Medulla oblongata (tissue), 1 donor: ENCODE measurements around the gene NT5C2.
A peak's percentile ranks its signal among the peaks of the same experiment; 100 is the strongest.

ENCODE experiments used
- DNase-seq: peaks from one replicate; pipeline ENCODE4 v3.0.0-alpha.2; 2015; ENCODE audit errors: extremely low spot score

The NT5C2 gene

GRCh38 chr10:103124420-103125096 lies 68.5 kb downstream of the NT5C2 start:
- DNase-seq, result no peak

DNA sequence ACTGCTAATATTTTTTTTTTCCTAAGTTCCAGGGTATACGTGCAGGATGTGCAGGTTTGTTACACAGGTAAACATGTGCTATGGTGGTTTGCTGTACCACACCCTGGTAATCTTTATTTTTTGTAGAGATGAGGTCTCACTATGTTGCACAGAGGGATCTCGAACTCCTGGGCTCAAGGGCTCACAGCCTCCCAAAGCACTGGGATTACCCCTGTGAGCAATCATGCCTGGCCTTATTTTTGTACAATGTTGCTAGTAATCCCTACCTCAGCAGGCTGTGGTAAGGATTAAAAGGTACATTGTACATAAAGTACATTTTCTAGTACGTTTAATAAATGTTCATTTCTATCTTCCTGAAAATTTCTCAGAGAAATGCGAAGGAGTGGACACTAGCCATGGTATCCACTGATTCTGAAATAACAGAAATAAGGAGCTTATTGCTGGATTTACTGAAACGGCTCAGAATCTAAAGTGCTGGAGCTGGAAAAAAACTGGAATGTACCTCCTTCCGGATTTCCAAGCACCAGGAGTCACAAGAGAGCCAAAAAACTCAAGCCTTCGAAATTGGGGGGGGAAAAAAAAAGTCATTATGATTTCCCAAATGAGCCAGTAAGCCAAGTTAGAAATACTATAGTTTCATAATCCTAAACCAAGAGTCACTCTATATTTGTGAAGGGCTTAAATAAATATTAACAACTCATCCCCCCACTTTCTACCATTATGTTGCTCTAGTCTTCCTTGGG lies 69.6 kb downstream of the NT5C2 start:
- DNase-seq, result no peak

GRCh38 chr10:103120977-103121735 lies 71.9 kb downstream of the NT5C2 start:
- no peak for DNase-seq

DNA sequence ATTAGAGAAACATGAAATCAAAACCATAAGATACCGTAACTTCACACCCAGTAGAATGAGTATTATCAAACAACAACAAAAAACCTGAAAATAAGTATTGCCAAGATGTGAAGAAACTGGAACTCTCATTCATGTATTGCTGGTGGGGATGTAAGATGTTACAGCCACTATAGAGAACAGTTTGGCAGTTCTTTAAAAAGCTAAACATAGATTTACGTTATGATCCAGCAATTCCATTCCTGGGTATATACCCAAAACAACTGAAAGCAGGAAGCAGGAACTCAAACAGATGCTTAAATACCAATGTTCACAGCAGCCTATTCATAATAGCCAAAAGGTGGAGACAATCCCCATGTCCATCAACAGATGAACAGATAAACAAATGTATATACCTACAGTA lies 72.5 kb downstream of the NT5C2 start:
- no peak for DNase-seq

DNA sequence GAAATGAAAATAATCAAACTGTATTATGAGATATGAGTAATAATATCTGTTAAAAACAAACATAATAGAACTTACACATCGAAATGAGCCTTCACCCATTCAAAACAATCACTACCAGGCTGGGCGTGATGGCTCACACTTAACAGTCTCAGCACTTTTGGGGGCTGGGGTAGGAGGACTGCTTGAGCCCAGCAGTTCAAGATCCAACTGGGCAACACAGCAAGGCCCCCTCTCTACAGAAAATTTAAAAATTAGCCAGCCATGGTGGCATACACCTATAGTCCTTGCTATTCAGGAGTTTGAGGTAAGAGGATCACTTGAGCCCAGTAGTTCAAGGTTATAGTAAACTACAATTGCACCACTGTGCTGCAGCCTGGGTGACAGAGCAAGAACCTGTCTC lies 75.8 kb downstream of the NT5C2 start:
- no peak for DNase-seq

DNA sequence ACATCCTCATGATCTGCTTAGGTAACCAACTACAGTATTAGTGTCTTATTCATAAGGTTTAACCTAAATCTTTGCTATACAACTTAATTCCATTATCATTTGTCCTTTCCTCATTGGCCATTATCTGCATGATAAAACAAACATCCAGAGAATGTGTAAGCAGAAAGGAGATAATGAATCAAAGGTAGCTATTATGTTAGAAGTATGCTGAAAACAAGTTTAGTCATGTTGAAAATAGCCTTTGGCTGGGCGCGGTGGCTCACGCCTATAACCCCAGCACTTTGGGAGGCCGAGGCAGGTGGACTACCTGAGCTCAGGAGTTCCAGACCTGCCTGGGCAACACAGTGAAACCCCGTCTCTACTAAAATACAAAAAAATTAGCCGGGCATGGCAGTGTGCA lies 78.2 kb downstream of the NT5C2 start:
- no peak for DNase-seq

DNA sequence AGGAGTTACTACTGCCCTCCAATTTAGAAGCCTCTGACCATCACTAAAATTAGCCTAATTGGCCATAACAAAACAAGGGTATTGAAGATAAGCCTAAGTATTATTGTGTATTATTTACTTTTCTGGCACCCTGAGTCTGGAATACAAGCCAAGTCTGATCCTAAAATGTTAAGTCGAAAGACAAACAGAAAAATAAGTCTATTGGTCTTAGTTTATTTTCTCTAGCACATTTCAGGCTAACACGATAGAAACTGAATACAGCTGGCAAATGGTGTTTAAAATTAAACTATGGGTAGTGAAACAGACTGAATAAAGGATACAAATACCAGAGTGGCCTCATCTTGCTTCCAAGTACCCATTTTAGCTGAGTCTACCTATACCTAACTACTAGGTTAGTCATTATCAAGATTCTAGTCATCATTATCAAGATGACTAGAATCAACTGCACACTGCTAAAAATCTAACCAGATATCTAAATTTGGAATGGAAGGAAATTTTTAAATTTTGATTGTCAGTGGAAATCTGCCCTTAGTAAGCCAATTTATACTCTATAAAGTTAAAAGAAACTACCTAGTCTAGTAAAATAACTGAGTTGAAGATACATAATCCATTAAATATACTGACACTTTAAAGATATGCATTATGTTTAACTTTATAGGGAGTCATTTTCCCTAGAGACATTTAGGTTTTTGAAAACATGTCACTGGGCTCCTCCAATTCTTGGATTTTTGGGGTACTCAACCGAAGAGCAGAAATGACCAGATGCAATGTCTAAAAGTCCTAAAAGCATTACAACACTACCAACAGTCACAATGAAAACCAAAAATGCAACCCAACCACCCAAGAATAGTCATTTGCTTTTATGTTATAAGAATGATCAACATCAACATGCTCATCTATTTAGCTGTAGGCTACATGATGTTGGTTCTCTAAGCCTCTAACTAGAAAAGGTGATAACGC lies 80.9 kb downstream of the NT5C2 start:
- no peak for DNase-seq

- DNase-seq, result peak; percentile 68
These were observed 81.8 kb downstream of the NT5C2 start for GRCh38 chr10:103111031-103111917.

DNA sequence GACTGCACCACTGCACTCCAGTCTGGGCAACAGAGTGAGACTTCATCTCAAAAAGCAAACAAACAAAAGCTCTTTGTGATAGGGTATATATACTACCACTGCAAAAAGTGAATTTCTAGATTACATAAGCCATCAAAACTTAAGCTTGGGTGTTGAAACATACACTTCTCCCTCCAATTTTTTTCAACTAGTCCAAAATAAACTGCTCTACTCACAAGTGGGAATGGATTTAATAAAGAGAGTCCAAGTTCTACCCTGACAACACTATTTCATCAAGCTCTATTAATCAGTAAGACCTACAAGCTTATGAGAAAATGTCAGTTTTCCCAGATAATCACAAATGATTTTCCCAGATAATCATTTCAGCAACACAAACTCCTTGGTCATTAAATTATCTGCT lies 82.7 kb downstream of the NT5C2 start:
- no peak for DNase-seq

- DNase-seq, result no peak
These were observed 83.3 kb downstream of the NT5C2 start for GRCh38 chr10:103109821-103110220.

DNA sequence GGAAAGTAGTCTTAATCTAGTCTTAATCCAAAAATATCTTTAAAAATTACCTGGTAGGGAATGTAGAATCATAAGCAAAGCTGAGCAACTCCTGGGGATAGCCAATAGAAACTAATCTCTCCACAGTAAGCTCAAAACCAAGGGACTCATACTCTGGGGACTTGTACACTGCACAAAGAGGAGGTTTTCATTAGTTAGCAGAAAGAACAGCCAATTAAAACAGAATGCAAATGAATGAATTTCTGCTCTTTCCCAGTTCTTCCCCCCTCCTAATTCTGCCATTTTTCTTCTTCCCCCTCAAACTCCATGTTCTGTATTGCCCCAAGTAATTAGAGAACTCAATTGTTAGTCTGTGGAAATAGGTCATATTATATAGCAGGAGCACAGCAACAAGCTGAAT lies 86.5 kb downstream of the NT5C2 start:
- DNase-seq, result no peak

DNA sequence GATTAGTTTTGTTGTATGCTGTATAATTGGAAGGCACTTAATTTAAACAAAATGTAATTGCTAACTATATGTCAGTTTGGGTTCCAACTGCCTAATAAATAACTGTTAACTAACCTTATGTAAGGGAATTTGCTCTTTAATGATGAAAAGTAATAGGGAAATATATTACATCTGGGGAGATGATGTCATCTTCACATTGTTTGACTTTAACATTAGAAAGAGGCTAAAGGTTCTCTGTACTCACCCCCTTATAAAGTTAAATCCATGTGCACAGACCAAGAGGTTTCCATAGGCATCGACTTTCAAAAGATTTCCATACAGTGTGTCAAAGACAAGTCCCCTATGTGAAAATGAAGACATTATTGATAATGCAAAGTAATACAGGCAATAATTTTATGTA lies 87.6 kb downstream of the NT5C2 start:
- no peak for DNase-seq

GRCh38 chr10:103104721-103105120 lies 88.4 kb downstream of the NT5C2 start:
- DNase-seq, result peak; percentile 32

GRCh38 chr10:103103989-103104388 lies 89.1 kb downstream of the NT5C2 start:
- DNase-seq, result no peak

GRCh38 chr10:103102195-103102594 lies 90.9 kb downstream of the NT5C2 start:
- no peak for DNase-seq

- DNase-seq, result no peak
These were observed 92.5 kb downstream of the NT5C2 start for GRCh38 chr10:103100620-103101019.

DNA sequence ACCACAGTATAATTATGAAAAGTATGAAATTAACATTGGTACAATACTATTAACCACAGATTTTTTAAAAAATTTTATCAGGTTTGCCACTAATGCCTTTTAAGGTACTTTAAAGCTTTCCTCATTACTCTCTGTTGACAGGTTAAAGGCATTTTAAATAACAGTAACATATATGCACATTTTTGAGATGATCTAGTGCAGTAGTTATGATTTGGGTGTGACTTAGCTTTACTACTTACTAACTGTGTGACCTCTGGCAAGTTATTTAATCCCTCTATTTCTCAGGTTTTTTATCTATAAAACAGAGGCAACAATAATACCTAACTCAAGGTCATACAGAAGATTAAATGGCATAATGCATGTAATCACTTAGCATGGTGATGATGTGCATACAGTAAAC lies 94.8 kb downstream of the NT5C2 start:
- DNase-seq, result no peak

DNA sequence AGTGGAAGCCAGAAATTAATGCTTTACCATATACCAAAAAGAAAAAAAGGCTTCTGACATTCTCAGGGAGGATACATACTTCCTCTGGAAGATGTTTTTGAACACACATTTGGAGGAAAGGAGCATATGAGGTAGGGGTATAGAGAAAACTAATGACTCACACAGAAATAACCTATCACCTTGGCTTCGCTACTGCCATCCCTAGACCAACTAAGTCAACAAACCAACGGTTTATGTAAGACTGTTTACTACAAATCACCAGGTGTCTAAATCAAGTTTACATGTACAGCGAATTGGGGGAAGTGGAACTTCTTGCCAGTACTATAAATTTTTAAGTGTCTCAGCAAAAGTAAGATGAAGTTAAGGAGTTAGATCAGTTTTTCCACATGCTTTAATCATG lies 96.9 kb downstream of the NT5C2 start:
- DNase-seq, result no peak

DNA sequence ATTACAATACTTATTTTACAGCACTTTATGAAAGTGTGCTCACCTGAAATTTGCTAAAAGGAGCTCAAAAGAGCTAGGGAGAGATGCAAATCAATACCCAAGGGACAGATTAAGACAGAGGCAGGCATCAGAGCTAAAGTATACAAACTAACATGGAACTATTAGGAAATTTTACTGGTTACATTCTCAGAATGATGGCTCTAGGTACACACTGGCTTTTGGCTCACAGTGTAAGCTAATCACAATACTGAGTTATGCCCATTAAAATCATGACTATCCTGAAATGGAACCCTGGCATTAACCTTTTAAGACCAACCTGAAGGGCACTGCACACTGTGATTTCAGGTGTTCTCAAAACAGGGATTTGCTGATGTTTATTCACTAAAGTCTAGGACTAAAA lies 98.1 kb downstream of the NT5C2 start:
- DNase-seq, result no peak

DNA sequence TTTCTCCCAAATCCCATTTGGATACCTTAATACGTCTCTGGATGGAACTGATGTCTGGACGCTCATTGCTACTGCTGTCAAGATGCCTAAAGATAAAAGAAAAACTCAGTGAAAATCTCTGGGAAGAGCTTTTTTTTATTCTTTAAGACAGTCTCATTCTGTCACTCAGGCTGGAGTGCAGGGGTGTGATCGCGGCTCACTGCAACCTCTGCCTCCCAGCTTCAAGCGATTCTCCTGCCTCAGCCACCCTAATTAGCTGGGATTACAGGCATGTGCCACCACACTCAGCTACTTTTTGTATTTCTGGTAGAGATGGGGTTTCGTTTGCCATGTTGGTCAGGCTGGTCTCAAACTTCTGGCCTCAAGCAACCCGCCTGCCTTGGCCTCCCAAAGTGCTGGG lies 102.2 kb downstream of the NT5C2 start:
- no peak for DNase-seq

DNA sequence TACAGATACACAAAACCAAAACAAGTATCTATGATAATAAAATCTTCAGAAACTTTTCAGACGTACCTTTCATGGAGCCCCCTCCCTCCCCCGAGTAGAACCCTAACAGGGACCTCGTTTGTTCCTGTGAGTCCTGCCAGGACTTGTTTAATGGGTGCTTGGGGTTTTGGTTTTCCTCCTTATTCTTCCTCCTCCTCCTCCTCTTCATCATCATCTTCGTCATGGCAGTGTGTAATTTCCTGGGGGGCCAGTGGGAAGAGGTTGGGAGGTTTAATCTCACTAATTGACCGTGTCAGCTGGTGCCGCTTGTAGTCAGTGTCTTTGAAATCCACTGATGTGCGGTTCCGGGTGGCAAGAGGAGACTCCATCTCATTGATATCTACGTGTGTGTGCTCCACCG lies 103.6 kb downstream of the NT5C2 start:
- no peak for DNase-seq
